NT2/D1 (cell line): Measurements from ENCODE around the gene LLGL1.

Source experiments
- SUZ12 ChIP-seq: IDR thresholded peaks from 2 replicates; pipeline ENCODE4 v1.6.1; 2011; ENCODE audit not compliant: insufficient read length, insufficient read depth; ENCODE audit errors: extremely low read depth
- YY1 ChIP-seq: IDR thresholded peaks from 2 replicates; pipeline ENCODE4 v1.6.1; 2011; ENCODE audit not compliant: insufficient read length, insufficient read depth
- ZNF274 ChIP-seq: IDR thresholded peaks from 2 replicates; pipeline ENCODE4 v1.6.1; 2011; ENCODE audit warnings: mild to moderate bottlenecking, low read depth, low read length

DNA sequence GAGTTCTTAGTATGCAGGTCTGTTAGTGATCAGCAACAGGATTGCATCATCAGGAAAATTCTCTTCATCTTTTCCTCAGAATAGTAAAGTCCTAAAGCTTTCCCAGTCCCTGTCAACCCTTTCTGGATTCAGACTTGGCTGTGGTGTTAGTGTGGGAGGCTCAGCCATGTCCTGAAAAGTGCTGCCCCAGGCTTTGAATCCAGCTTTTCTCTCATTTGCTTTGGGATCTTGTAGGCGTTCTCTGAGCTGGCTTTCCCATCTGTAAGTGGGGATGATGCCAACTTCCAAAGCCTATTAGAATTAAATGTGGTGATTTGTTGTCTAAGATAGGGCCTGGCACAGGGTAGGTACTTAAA is 38.8 kb upstream of the LLGL1 start:
- TF ChIP-seq ZNF274, result no peak
- TF ChIP-seq YY1, result no peak
- no peak for TF ChIP-seq SUZ12
